ENCODE measurements around the gene PALM.

- TF ChIP-seq CTCF (IDR thresholded peaks at IDR 0.05; ENCODE audit: low read depth, low read length) (no peak), EZH2phosphoT487 (IDR thresholded peaks at IDR 0.05; ENCODE audit: low read depth) (no peak)
Measured at GRCh38 chr19:780935-781334, 72.2 kb downstream of the PALM start.

All from OCI-LY3 (cell line).